Psoas muscle (tissue), 8 donors: ENCODE data around the gene OR5K2. TPM values are rescaled to one million over a fixed set of nuclear protein-coding genes. Genes with fewer than 3 reads are reported as not detected.

ENCODE experiments used
- ATAC-seq, 4 donors: fragments of 200-7000 bp; cut with Tn5 transposase; one replicate each; pipeline ENCODE4 v1.9.1; 2020; ENCODE audit warnings: moderate library complexity in 3 of 4, mild to moderate bottlenecking in 2 of 4
- DNase-seq, 2 donors: peaks; one replicate each; pipeline ENCODE4 v3.0.0-alpha.2; 2020
- H3K27ac ChIP-seq: fragments of 200-600 bp; one replicate; pipeline ENCODE4 v1.8.0; 2022
- H3K27me3 ChIP-seq, 3 donors: fragments of 200-600 bp in 1 of 3; one replicate each; pipeline versions ENCODE4 v1.6.1 to v1.8.0; 2013 to 2022; ENCODE audit warnings: low read length in 2 of 3, mild to moderate bottlenecking in 2 of 3, moderate library complexity in 1 of 3; ENCODE audit not compliant: insufficient read depth in 3 of 3
- H3K36me3 ChIP-seq, 2 donors: fragments of 200-600 bp in 1 of 2; one replicate each; pipeline versions ENCODE4 v1.6.1 to v1.8.0; 2013 to 2022; ENCODE audit warnings: low read depth in 1 of 2, mild to moderate bottlenecking in 1 of 2, moderate library complexity in 1 of 2; ENCODE audit not compliant: insufficient read depth in 1 of 2
- H3K4me1 ChIP-seq: fragments of 200-600 bp; one replicate; pipeline ENCODE4 v1.8.0; 2022
- H3K4me3 ChIP-seq: fragments of 200-600 bp; one replicate; pipeline ENCODE4 v1.8.0; 2022; ENCODE audit warnings: mild to moderate bottlenecking
- H3K9me3 ChIP-seq: fragments of 200-600 bp; one replicate; pipeline ENCODE4 v1.8.0; 2022
- CTCF ChIP-seq: fragments of 200-600 bp; IDR thresholded peaks from one replicate; pipeline ENCODE4 v1.8.0; 2022; ENCODE audit warnings: antibody characterized with exemption
- WGBS, 3 donors: extraction: QIAGEN DNeasy Blood & Tissue Kit; methylation state at CpG; one replicate each; pipeline versions ENCODE4 v1.1.6 to v1.1.7; 2013; 5-methylcytosine and 5-hydroxymethylcytosine counted together
- intact Hi-C, 2 donors: fragments of 100-400 bp; cut with DNase I; formaldehyde crosslinking; loops; one replicate each; pipeline versions ENCODE4 v1.11.0 to v1.14.2; 2022
- polyA plus RNA-seq, 3 donors: library from polyadenylated mRNA; stranded (reverse); fragments of 200-250 nt; gene quantifications; one replicate each; pipeline ENCODE4 v1.2.3, GENCODE V29; 2013
- total RNA-seq, 4 donors: library from RNA; stranded (reverse); fragmentation: NEBNext Ultra II Directional in 2 of 4; extraction: Animal tissue kit (Norgen Biotek cat#: 25700) in 2 of 4; gene quantifications; one replicate each; pipeline versions ENCODE4 v1.2.1 to v1.2.4, GENCODE V29; 2021 to 2023
- donor health status: healthy with polysubstance abuse.
- donor health status: DM: no; HTN: no; CAD: no; lungs with moderate emphysema.
- donor health status: Bipolar disorder and iron deficiency.
- donor health status: healthy.
- donor health status: DM: yes; HTN: yes; CAD: no.
- donor health status: DM: no; HTN: no; CAD: no.
- donor health status: DM: no; HTN: no; CAD: no.
- donor health status: DM: yes; HTN: yes; CAD: no.

OR5K2 gene
- total and polyA plus RNA-seq, 7 donors = not detected

GRCh38 chr3:98545940-98546339, 48.5 kb downstream of the OR5K2 start:
- TF ChIP-seq CTCF = no peak
- no peaks in the 10 kb centered on the region for H3K9me3 ChIP-seq
- no peak for ATAC-seq
- intact Hi-C loops = no loop called here
- H3K27ac ChIP-seq = no peak overlapping the region
- no peak for DNase-seq
- no peak overlapping the region for H3K4me3 ChIP-seq
- no peaks in the 10 kb centered on the region for H3K4me1 ChIP-seq
- H3K27me3 ChIP-seq = no peaks in the 10 kb centered on the region
- 79 to 84% (median 84%) methylated on average over 5 of the region's 5 CpGs for WGBS, 3 donors
- no peaks in the 10 kb centered on the region for H3K36me3 ChIP-seq

Other genes with a start within 250 kb of the OR5K2 start
- gene OR5H6, start 233.4 kb upstream of the OR5K2 start, total RNA-seq = not detected
- gene OR5H6, start 233.4 kb upstream of the OR5K2 start, polyA plus RNA-seq = not detected
- gene OR5H2, start 215.2 kb upstream of the OR5K2 start, total RNA-seq = not detected
- gene OR5H2, start 215.2 kb upstream of the OR5K2 start, polyA plus RNA-seq = not detected
- not detected for gene OR5K4, start 143.8 kb upstream of the OR5K2 start, total RNA-seq
- not detected for gene OR5K4, start 143.8 kb upstream of the OR5K2 start, polyA plus RNA-seq
- not detected for gene OR5K3, start 107.0 kb upstream of the OR5K2 start, total RNA-seq
- not detected for gene OR5K3, start 107.0 kb upstream of the OR5K2 start, polyA plus RNA-seq
- not detected for gene OR5K1, start 34.5 kb upstream of the OR5K2 start, total RNA-seq
- not detected for gene OR5K1, start 34.5 kb upstream of the OR5K2 start, polyA plus RNA-seq
- 10 to 100 TPM; 48.1 to 71.1 (median 57.1) TPM for gene CLDND1, start 25.2 kb downstream of the OR5K2 start, total RNA-seq
- gene CLDND1, start 25.2 kb downstream of the OR5K2 start, polyA plus RNA-seq = 10 to 100 TPM; 50.8 to 78.9 (median 77.5) TPM
- not detected for gene GPR15, start 34.3 kb downstream of the OR5K2 start, total RNA-seq
- not detected for gene GPR15, start 34.3 kb downstream of the OR5K2 start, polyA plus RNA-seq
- gene CPOX, start 95.9 kb downstream of the OR5K2 start, total RNA-seq = 1 to 10 TPM; 6.1 to 9.4 (median 7.0) TPM
- 10 to 100 TPM in 1 of 3 donors, 1 to 10 TPM in 2; 5.8 to 16.4 (median 7.4) TPM for gene CPOX, start 95.9 kb downstream of the OR5K2 start, polyA plus RNA-seq